Measurements from ENCODE around the gene NLRC5.

- no peak for TF ChIP-seq CTCF (IDR thresholded peaks at IDR 0.05)
- no peak for TF ChIP-seq EZH2 (IDR thresholded peaks at IDR 0.05)
Observed at GRCh38 chr16:56948234-56948633, 41.1 kb upstream of the NLRC5 start.

All from neural progenitor cell (in vitro differentiated cells).